KBM-7 (cell line): Measurements from ENCODE around the gene RAPGEF2.

ENCODE experiments used
- DNase-seq: peaks from one replicate; pipeline ENCODE4 v3.0.0-alpha.2; 2015
- in situ Hi-C: fragments of 300-500 bp; cut with MboI; formaldehyde crosslinking; loops from 2 replicates; pipeline ENCODE4 v1.14.3; 2020; ENCODE audit warnings: low sequenced_read_pairs, low pct_unique_long_range_greater_than_20kb, mixed read lengths

Gene RAPGEF2

DNA sequence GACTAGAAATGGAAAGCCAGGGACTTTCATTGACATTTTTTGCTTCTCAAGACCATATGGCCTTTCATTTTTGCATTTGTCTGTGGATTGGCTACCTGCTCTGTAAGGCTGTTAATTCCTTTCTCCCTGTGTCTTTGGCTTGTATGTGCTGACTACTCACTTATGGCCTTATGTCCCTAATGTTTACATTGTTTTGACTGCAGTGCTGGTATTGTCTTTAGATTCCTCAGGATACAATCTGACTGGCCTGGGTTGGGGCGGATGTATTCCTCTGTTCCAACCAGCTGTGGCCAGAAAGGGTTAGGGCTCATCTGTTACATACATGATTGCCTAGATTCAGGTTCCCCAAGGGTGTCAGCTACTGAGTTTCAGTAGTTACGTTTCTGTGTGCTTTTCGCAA is 108.1 kb downstream of the RAPGEF2 start:
- DNase-seq, result no peak
- in situ Hi-C loops, result no loop called here

DNA sequence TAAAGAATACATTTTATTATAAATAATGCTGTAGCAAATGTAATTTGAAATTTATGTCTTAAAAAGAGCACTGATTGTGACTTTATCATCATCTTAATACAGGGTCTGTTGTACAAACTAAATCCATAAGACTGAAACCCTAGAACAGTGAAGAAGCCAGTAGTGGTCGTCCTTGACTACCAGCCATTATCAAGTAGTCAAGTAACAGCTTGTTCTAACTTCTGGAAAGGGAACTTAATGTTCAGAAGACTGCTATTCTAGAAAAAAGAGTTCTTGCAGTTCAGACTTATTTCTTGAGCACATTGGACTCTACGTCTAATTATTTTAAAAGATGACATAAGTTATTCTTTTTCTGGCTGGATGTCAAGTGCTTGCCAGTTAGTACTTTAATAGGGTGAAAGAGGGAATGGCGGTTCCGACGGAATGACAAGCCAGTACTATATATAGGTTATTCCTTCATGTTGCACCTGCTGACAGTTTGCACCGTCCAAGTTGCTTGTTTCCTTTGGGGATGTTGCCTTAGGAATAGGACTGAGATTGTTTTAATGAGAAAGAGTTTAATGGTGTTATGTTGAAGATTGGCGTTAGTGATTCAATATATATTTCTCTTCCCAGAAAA is 109.9 kb downstream of the RAPGEF2 start:
- in situ Hi-C loops, result no loop called here
- DNase-seq, result no peak

DNA sequence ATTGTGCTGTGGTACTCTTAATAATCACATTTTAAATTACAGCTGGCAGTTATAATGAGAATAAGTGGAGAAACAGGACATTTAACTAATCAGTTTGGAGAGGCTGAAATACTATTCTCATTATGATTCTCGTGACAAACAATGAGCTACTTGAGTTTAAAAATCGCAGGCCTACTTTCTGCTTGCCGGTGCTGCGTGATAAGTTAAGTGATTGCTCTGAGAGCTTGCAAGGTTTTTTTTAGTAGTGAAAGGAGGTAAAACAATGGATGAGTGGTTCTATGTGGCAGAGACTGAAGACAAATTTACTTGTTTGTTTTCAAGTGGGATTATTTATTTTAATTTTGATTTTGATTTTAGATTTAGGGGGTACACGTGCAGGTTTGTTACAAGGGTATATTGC is 114.0 kb downstream of the RAPGEF2 start:
- in situ Hi-C loops, result no loop called here
- DNase-seq, result no peak

DNA sequence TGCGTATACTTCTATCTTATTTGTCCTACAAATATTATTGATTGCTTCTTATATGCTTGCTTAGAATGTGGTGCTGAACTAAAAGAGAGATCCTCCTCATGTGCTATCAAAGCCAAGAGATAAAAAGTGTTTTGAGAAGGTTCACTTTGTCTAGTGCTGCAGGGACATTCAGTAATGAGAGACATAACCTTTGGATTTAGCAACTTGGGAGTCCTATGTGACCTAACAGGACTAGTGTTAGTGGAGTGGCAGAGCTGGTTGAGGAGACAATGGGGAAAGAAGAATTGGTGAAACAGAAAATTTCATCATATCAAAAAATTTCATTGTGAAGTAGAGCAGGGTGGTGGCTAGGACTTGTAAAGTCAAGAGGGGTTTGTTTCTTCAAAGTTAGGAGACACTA is 117.0 kb downstream of the RAPGEF2 start:
- no peak for DNase-seq
- in situ Hi-C loops, result no loop called here

DNA sequence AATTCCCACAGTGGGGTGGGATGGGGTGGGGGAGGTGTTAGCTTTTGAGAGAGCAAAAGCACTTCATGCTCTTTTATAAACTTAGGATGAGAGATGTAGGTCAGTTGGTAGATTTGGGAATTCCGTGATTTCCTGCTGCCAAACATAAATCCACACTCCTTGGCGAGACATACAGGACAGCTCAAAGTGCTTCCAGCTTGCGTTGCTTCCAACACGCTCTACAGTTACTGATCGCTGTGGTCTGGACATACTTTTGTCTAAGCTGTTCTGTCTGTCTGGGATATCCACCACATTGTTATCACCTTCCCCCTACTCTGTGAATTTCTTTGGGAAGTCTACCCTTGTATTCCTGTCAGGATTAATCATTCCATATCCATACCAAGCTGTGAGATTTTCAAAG is 117.5 kb downstream of the RAPGEF2 start:
- in situ Hi-C loops, result no loop called here

DNA sequence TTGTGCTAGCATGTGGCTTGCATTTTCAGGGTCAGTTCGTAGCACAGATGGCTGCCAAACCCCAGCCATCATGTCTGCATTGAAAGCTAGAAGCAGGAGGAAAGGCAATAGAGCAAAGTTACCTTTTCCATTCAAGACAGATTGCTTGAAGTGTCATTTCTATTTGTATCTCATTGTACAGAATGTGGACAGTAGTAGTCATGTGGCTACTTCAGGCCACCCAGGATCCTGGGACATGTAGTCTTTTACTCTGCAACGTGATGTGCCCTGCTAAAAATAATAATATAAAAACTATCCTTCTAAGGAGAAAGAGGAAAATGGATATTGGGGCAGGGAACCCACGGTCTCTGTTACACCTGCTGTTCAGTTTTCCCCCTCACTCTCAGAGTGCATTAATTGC is 118.4 kb downstream of the RAPGEF2 start:
- no peak for DNase-seq
- in situ Hi-C loops, result no loop called here

More for the DNA sequence above, 117.5 kb downstream of the RAPGEF2 start:
- DNase-seq, result no peak

DNA sequence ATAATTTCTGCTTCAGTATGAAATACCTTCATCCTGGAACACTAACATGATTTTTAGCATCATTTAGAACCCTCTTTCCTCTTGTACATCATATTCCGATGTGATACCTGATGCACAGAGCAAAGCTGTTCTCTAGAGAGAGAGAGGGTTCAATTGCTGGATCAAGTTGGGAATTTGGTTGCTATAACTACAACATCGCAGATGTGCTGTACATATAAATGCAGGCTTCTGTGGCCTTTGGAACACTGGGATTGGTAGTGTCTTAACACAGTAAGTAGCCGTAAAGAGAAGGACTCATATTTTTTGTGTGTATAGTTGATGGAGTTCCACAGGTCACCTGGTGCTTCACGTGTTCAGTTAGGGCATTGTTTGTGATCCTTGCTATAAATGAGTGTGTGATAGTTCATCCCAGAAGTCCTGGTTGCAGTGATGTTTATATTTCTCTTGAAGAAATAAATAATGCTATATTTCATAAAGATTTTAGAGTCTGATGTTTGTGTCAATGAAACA is 119.2 kb downstream of the RAPGEF2 start:
- no peak for DNase-seq
- in situ Hi-C loops, result no loop called here

DNA sequence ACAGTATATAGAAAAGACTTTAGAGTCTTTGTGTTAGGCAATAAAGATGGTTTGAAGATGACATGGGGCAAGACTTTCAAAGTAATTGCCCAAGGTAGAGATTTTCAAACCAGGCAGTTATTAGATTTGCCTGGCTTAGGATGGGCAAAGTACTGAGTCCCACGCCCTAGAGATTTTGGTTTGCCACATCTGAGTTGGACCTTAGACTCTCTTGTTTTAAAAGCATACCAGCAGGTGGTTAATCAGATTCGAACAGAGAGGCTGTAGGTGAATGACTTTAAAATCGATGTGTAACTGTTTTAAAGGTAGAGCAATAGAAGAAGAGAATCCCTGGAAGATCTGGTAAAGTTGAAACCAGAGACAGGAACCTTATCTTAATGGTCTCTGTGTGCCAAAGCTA is 121.5 kb downstream of the RAPGEF2 start:
- in situ Hi-C loops, result no loop called here
- no peak for DNase-seq

DNA sequence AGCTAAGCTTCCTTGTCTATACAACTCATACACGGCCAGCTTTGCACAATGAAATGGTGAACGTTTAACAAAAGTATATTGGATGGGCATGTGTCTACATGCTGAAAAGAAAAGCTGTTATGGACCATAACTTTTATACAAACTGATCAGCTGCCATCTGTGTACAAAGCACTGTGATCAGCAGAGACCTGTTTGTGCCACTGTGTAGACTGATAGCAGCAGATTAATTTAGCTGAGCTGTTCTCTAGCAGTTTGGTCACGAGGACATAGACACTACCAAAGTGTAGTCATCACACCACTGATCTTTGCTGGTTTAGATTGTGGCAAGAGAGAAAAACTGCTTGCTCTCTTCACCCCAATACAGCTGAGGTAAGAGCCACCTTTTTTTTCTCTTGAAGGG is 124.5 kb downstream of the RAPGEF2 start:
- in situ Hi-C loops, result no loop called here
- no peak for DNase-seq

DNA sequence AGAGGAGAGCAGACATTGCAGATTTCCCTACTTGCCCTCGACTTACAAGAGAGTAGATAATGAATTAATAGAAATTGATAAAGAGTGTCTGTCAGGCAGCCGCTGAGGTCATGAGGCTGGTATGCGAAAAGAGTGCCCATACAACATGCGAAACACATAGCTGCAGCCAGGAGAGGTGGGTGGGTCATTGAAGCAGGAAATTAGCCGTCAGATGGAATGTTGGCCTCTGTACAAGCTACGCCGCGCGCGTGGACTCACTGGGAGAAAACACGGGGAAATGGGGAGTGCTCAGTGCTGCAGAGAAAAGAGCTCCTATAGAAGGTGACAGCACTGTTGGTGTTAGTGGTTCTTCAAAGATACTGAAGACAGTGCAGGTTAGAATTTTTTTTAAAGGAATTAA is 125.1 kb downstream of the RAPGEF2 start:
- no peak for DNase-seq
- in situ Hi-C loops, result no loop called here

DNA sequence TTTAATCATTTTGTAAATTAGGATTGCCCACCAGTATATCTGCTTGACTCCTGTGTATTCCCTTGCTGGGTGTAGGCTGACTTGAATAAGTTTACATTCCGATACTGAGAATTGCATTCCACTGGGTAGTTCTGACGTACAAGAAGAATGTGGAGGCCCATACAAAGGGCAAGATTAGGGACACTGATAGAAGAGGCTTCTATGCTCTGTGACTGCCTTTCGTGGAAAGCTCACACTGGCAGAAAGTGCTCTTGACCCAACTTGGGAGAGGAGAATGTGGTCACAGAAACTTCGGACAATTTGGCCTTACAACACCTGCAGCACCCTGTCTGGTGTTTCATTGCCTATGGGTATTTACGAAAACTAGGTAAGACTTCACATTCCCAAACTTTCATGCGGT is 126.3 kb downstream of the RAPGEF2 start:
- in situ Hi-C loops, result no loop called here
- DNase-seq, result no peak

DNA sequence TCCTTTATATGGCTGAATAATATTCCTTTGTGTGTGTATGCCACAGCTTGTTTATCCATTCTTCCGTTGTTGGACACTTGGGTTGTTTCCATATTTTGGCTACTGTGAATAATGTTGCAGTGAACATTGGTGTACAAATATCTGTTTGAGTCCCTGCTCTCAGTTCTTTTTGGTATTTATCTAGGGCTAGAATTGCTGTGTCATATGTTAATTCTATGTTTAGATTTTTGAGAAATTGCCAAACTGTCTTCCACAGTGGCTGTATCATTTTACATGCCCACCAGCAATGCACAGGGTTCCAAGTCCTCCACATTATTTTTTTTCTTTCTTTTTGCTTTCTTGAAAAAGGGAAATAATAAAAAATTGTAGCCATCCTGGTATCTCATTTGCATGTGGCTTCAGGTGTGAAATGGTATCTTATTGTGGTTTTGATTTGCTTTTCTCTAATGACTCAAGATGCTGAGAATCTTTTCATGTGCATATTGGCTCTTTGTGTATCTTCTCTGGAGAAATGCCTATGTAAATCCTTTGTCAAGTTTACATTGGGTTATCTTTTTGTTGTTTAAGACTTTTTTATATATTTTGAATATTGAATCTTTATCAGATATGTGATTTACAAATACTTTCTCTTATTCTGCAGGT is 129.7 kb downstream of the RAPGEF2 start:
- DNase-seq, result no peak
- in situ Hi-C loops, result no loop called here

DNA sequence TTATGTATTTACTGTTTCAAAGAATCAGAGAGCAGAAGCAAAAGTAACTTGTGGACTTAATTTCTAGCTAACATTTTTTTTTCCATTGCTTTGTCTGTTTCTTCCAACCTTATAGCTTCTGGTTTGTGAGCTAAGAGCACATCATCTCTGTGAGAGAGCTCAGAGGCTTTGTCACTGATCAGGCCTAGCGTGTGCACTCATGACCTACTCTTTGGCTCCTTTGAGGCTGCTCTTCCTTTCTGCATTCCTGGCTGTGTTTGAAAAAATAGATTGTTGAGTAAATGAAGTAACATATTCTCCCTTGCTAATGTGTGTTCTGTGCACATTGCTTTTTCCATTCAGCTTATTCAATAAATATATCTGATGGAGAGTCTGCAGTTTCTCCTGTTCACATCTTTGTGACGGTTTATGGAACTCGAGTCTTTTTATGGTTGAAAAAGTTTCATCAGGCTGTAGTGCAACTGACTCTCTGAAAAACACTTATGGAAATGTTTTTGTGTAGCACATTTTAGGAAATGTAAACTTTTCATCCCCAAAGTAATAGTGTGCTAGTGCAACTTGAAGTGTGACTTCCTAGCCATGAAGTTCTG is 133.0 kb downstream of the RAPGEF2 start:
- DNase-seq, result no peak
- in situ Hi-C loops, result no loop called here

DNA sequence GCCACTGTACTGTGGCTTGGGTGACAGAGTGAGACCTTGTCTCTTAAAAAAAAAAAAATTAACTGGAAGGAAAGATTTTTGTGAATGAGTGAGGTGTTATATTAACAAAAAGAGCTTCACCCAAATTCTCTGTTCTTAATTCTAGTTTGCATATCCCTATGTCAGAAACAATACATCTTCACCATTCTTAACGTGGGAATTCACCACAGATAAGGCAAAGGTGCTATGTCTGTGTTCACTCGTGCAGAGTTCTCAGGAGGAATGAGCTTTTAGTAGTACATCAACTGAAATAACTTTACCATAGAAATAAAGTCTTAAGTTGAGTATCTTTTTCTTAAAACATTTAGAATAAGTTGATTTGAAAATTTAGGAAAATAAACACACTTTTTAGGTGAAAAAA is 135.1 kb downstream of the RAPGEF2 start:
- in situ Hi-C loops, result no loop called here
- DNase-seq, result no peak

DNA sequence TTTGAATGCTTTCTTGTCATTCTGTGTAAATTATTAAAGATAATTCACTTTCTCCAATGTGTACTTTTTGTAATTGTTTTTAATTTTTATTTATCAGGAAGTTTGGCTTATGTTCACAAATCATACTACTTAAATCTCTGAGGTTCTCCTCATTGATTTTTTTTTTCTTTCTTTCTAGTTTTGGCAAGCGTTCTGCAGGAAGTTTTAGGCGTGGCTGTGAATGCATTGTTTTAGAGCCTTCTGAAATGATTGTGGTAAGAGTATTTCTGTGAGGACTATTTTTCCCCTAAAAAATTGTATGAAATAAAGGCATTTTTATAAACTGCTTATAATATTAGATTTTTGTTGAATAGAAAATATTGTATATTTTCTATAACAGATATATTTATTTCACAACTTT is 135.8 kb downstream of the RAPGEF2 start:
- no peak for DNase-seq
- in situ Hi-C loops, result no loop called here

DNA sequence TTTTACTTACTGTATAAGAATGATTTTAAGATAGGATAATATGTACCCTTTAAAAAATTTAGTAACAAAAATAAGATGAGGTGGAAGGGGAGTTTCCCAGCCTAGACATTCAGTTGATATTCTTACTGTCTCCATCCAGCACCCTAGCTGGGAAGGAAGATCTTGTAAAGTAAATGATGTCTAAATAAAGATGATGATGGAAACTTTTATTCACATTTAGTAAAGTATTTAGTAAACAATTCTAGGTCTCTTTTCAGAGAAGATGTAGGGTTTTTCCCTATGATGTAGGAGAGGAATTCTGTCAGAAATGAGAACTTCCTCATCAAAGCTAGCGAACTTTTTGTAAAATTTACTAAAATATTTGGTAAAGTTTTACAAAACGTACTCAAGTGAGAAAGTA is 136.8 kb downstream of the RAPGEF2 start:
- no peak for DNase-seq
- in situ Hi-C loops, result no loop called here

DNA sequence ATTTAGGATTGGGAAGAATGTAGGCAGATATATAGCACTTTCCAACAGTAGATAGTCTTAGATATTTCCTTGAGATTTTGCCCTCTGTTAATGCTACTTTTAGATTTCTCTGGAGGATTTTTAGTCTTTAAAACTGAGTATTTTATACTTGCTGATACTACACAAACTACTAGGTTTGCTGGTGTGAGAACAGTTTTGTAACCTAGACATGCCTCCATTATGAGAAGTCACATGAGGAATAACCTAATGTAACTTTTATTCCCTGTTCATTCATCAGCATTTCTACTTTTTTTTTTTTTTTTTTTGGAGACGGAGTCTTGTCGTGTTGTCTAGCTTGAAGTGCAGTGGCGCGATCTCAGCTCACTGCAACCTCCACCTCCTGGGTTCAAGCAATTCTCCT is 137.2 kb downstream of the RAPGEF2 start:
- no peak for DNase-seq
- in situ Hi-C loops, result no loop called here

DNA sequence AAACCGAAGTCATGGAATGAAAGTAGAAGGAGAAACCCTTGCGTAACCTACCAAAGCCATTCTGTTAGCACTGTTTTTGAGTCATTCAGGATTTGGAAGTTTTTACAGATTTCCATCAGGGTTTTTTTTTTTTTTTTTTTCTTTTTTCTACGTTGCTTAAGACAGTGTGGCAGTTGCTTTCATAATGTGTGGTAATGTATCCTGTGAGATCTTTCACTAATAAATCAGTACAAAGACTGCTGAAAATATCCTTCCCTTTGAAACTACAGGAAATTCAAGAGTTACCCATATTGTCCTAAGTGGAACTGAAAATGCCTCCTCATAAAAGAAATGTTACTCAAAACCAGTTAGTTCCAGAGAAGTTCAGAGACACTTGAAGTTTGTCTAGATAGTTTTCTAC is 137.8 kb downstream of the RAPGEF2 start:
- in situ Hi-C loops, result no loop called here
- no peak for DNase-seq

DNA sequence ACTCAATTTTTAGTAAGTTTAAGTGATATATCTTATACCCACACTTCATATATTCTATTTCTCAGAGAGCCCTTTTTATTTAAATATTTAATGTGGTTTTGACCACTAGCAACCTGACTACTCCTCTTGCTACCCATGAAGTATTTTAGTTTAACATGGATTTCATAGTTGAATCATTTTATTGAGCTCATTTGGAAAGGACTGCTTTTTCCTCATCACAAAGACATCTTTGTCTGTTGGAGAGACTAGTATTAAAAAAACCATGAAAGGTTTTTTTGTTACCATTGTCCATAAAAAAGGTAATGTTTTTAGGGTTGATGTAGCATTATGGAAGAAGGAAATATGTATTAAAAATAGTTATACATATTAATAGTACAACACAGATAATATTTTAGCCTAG is 139.5 kb downstream of the RAPGEF2 start:
- DNase-seq, result no peak
- in situ Hi-C loops, result no loop called here

DNA sequence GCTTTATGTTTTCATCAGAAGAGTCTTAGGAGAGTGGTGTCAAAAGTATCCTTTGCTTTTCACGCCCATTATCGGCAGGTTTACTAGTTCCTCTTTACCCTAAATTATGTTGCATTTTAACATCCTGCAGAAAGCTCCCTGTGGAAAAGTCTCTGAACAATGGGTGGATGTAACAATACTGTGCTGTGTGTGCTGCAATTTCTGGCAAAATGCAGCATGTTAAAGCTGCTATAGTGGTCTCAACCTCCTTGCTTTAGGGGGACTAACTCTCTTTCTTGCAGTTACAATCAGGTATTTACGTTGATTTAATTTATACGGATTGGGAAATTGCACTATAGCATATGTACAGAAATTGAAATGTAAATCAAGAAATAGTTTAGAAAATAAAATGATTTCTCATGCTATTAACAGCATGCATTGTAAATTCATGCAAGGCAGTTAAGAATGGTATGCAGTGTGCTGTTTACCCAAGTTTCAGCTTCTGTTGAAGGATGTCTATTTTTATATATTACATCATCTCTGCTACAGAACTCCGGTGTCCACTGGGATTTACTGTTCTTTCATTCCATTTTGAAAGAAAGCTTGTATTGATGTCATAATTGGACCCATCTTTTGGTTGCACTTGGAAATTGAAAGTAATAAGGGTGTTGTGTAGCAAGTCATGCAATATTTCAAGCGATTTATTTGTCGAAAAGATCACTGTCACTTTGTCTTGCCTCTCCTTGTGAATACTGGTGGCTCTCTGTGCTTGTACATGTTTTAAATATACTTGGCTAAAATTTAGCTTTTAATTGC is 145.7 kb downstream of the RAPGEF2 start:
- no peak for DNase-seq
- in situ Hi-C loops, result no loop called here
